GM10847 (cell line): ENCODE data around the gene SMNDC1.

ENCODE experiments used
- POLR2A ChIP-seq: IDR thresholded peaks from 2 replicates; pipeline ENCODE4 v1.6.1; 2011; ENCODE audit not compliant: insufficient read length; ENCODE audit errors: extremely low read depth

The SMNDC1 gene

GRCh38 chr10:110336111-110336721, 31.5 kb upstream of the SMNDC1 start:
- TF ChIP-seq POLR2A = no peak

DNA sequence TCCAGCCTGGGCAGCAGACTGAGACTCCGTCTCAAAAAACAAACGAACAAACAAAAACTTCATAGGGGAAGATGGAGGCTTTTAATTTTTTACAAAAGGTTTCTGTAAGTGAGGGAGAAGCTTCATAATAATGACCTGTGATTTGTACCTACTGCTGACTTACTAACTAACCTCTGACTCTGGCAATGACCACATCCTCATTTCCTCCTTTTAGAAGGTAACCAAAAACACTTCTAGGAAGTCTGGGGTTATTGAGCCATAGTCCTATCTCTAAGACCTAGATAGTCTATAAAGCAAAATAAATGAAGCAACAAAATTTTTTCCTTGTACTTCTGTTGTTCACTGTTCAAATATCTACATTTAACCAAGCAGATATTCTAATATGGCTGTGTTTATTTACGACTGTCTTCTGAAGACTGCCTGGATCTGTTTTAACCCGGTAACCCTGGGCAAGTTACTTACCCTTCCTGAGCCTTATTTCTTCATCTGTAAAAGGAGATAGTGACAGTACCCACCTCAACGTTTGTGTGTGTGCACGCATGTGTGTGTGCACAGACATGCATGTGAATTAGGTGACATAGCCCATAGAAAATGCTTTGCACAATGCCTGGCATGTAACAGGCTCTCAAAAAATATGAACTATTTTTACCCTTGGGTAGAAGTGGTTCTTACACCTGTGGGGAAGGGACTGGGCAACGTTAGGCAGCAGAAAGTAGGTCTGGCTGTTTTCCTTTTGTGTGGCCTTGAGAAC, 30.8 kb upstream of the SMNDC1 start:
- no peak for TF ChIP-seq POLR2A

- no peak for TF ChIP-seq POLR2A
Measured at GRCh38 chr10:110334061-110334656, 29.4 kb upstream of the SMNDC1 start.

DNA sequence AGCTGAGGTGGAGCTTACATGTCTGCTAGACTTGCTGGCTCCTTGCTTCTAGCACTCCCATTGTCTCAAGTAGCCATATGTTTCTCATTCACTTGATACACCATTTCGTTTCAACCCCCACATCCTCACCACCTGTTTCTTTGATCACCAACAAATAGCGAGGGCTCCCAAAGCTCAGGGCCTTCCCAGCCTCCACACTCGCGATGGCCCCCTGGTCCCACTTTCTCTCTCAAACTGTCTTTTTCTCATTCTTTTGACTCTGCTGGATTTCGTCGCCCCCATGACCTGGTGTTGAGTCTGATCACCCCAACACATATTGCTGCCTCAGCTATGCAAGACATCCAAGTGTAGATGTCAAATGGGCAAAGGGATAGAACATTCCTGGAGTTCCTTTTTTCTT, 26.0 kb upstream of the SMNDC1 start:
- no peak for TF ChIP-seq POLR2A

DNA sequence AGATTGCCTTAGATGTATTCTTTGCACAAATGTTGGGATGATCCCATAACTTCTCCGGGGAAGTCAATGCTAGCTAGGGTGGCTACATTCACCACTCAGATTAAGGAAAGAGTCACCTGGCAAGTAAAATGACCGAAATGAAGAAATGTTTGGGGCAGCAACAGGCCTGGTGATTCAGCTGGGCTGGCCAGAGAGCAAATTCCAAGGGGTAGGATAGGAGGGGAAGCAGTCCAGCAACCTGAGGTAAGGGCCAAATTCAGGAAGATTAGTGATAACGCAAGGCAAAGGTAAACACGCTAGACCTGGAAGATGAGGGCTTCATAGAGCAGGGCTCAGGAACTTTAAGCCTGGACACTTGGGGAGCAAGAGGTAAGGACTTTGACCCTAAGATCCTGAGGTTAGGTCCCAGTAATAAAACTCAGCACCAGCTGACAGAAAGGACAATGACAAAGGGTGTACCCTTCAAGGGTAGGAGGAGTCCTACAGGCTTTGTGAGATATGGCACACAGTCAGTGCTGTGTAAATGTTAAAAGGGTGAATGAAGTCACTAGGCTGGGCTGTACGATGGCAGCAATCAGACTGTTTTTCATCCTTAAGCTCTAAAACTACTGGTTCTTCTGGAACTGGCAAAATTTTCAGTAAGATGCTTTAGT, 22.7 kb upstream of the SMNDC1 start:
- TF ChIP-seq POLR2A = no peak

DNA sequence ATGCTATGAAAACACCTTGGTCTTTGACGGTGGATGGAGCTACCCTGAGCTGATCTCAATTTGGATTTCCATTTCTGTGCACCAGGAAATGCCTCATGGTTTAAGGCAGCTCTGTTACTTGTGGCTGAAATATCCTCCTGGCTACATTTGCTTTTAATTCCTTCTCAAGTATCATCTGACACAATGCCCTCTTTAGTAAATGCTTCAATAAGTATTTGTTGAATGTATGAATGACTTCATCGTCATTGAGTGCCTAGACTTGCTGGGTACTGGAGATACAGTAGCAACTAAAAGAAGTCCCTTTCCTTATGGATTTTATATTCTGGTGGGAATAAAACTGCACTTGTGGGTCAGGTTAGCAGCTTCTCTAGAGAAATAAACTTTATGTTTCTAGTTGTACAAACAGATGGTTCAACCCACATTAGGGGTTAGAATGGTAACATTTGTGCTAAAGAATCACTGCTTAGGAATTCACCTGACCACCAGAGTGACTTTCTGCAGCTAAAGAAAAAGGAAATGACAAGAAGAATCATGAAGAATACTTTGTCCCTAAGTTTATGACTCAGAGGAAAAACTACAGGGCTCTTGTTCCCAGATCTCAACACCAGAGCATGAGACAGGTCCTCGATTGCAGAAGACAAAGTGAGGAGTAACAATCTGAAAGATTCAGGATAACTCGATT, 21.8 kb upstream of the SMNDC1 start:
- no peak for TF ChIP-seq POLR2A

DNA sequence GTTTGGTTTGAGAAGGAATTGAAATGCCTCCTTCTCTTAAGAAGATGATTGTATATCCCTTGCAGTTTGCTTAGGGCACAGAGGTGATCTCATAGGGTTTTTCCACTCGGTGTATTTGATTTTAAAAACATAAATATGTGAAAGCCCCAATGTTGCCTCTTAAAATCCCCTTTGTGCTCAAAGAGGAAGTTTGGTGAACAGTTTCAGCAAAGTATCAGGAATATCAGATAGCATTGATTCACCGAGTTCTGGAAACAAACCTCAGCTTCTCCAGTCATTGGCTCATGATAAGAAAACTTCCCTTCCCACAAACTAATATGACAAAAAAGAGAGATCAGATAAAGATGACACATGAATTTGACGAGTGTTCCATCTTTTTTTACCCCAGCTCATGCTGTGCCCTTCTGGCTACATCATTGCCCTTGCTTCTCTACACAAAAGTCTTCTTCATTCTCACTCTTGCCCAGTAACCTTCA, 20.1 kb upstream of the SMNDC1 start:
- no peak for TF ChIP-seq POLR2A

DNA sequence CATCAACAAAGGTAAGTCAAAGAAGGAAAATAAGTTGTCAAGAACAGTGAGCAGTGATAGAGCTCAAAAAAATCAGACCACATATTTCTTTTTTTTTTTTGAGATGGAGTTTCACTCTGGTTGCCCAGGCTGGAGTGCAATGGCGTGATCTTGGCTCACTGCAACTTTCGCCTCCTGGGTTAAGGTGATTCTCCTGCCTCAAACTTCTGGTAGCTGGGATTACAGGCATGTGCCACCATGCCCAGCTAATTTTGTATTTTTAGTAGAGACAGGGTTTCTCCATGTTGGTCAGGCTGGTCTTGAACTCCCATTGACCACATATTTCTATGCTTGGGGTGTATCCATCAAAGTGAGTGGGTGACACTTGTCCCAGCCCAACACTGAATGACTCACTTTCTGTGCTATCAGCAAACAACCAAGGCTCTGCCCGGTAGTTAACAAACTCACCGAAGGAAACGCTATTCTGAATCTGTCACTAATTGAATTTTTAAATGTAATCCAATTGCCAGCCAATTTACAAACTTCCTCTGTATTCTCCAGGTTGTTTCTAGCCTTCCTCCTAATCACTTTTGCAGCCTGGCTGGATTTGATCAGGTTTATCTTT, 19.6 kb upstream of the SMNDC1 start:
- no peak for TF ChIP-seq POLR2A

GRCh38 chr10:110323503-110323902, 18.8 kb upstream of the SMNDC1 start:
- TF ChIP-seq POLR2A = no peak

- TF ChIP-seq POLR2A = no peak
Measured at GRCh38 chr10:110321869-110322620, 17.3 kb upstream of the SMNDC1 start.

DNA sequence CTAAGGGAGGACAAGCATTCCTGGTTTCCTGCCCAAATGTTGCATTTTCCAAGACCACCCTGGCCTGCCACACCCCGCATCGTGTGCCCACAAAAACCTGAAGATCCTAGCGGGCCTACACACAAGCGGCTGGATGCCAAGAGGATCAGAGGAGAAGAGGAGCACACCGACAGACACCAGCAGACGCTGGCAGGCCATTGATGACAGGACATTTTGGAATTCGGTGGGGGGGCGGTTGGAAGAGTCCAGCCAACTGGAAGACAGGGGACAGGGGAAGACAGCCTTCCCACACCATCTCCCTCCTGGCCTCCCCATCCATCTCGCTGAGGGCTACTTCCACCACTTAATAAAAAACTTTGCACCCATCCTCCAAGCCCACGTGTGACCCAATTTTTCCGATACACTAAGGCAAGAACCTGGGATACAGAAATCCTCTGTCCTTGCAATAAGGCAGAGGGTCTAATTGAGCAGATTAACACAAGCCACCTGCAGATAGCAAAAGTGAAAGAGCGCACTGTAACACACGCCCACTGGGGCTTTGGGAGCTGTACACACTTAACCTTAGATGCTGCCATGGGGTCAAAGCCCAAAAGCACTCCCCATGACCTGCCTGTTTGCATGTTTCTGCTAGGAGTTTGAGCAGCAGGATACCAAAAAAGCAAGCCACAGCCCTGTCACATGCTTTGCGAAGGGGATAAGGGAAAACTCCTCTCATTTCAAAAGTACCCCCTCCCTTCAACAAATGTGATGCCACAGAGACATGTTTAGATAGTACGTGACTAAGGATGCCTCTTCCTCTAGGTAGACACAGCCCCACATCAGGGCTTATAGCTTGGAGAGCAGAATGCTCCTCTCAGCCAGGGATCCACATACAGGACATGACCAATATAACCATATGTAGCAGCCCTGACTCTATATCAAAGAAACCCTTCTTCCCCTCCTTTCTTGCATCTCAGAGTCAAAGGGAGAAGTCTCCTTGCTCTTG, 13.4 kb upstream of the SMNDC1 start:
- no peak for TF ChIP-seq POLR2A

- TF ChIP-seq POLR2A = no peak
Measured at GRCh38 chr10:110313674-110314073, 9.0 kb upstream of the SMNDC1 start.

GRCh38 chr10:110312206-110312605, 7.5 kb upstream of the SMNDC1 start:
- TF ChIP-seq POLR2A = no peak
